ENCODE measurements around the gene TSHZ2.

GRCh38 chr20:53077373-53078205 is 105.4 kb downstream of the TSHZ2 start:
- TF ChIP-seq SUZ12 (IDR thresholded peaks at IDR 0.05; ENCODE audit: extremely low read depth, insufficient read depth, insufficient read length) (no peak), ZNF274 (IDR thresholded peaks at IDR 0.05; ENCODE audit: low read depth, low read length) (no peak)

All from NT2/D1 (cell line).